ENCODE data around the gene BTBD9.

Gene BTBD9

GRCh38 chr6:38503960-38504682 is 135.6 kb downstream of the BTBD9 start:
- no peak overlapping the region for H3K4me2 ChIP-seq (ENCODE audit: low read length)

GRCh38 chr6:38503032-38503773 is 136.5 kb downstream of the BTBD9 start:
- no peaks in the 10 kb centered on the region for H3K4me1 ChIP-seq (ENCODE audit: control insufficient read depth, low read length)
- H3K27ac ChIP-seq (ENCODE audit: low read depth, low read length) = no peak overlapping the region
- no peaks in the 10 kb centered on the region for H3K79me2 ChIP-seq (ENCODE audit: control insufficient read depth, low read length)
- no peaks in the 10 kb centered on the region for H3F3A ChIP-seq (ENCODE audit: control insufficient read depth, insufficient read depth)
- no peak overlapping the region for H3K4me3 ChIP-seq (ENCODE audit: low read length)
- no peaks in the 10 kb centered on the region for H3K9me2 ChIP-seq (replicated peaks; ENCODE audit: control insufficient read depth, low read length)
- H4K20me1 ChIP-seq (ENCODE audit: control insufficient read depth, insufficient read depth, low read depth, low read length) = no peaks in the 10 kb centered on the region
- no peak overlapping the region for H3K4me2 ChIP-seq (ENCODE audit: low read length)
- no peaks in the 10 kb centered on the region for H3K9me3 ChIP-seq (ENCODE audit: control insufficient read depth, insufficient read depth, low read length)
- no peak for TF ChIP-seq EZH2phosphoT487 (IDR thresholded peaks at IDR 0.05; ENCODE audit: borderline replicate concordance, low read length)
- no peaks in the 10 kb centered on the region for H3K36me3 ChIP-seq (ENCODE audit: control insufficient read depth, low read length)
- peaks cover 7% of the 10 kb centered on the region for H3K27me3 ChIP-seq (ENCODE audit: control insufficient read depth, low read length)

More at GRCh38 chr6:38503960-38504682, 135.6 kb downstream of the BTBD9 start:
- Histone ChIP-seq H3F3A (ENCODE audit: control insufficient read depth, insufficient read depth) (no peaks in the 10 kb centered on the region), H3K9me3 (ENCODE audit: control insufficient read depth, insufficient read depth, low read length) (no peaks in the 10 kb centered on the region), H3K27ac (ENCODE audit: low read depth, low read length) (no peak overlapping the region), H3K79me2 (ENCODE audit: control insufficient read depth, low read length) (no peaks in the 10 kb centered on the region), H3K4me3 (ENCODE audit: low read length) (no peak overlapping the region), H3K9me2 (replicated peaks; ENCODE audit: control insufficient read depth, low read length) (no peaks in the 10 kb centered on the region), H4K20me1 (ENCODE audit: control insufficient read depth, insufficient read depth, low read depth, low read length) (no peaks in the 10 kb centered on the region), H3K36me3 (ENCODE audit: control insufficient read depth, low read length) (no peaks in the 10 kb centered on the region), H3K4me1 (ENCODE audit: control insufficient read depth, low read length) (no peaks in the 10 kb centered on the region), H3K27me3 (ENCODE audit: control insufficient read depth, low read length) (peaks cover 7% of the 10 kb centered on the region)
- TF ChIP-seq EZH2phosphoT487 (IDR thresholded peaks at IDR 0.05; ENCODE audit: borderline replicate concordance, low read length) (no peak), CTCF (IDR thresholded peaks at IDR 0.05; ENCODE audit: low read depth, low read length, poor library complexity, severe bottlenecking) (no peak)

DNA sequence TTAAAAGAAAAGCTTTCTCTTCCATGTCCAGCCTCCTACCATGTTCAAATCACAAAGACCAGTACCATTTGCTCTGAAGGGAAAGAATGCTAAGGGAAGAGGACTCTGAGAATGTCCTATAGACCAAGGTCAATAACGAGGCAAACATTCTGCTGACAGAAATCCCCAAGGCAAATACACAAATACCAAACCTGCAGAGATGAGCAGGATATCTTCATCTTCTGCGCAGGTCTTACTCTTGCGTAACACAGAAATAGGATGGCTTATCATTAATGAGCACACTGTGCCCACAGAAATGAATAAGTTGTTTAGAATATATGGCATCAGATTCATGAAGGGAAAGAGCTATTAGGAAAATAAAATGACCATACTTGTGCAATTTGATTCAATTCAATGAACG is 137.3 kb downstream of the BTBD9 start:
- Histone ChIP-seq H3F3A (ENCODE audit: control insufficient read depth, insufficient read depth) (no peaks in the 10 kb centered on the region), H3K4me1 (ENCODE audit: control insufficient read depth, low read length) (no peaks in the 10 kb centered on the region), H3K9me3 (ENCODE audit: control insufficient read depth, insufficient read depth, low read length) (no peaks in the 10 kb centered on the region), H3K79me2 (ENCODE audit: control insufficient read depth, low read length) (no peaks in the 10 kb centered on the region), H3K4me3 (ENCODE audit: low read length) (no peak overlapping the region), H3K36me3 (ENCODE audit: control insufficient read depth, low read length) (no peaks in the 10 kb centered on the region), H4K20me1 (ENCODE audit: control insufficient read depth, insufficient read depth, low read depth, low read length) (no peaks in the 10 kb centered on the region), H3K4me2 (ENCODE audit: low read length) (no peak overlapping the region), H3K27ac (ENCODE audit: low read depth, low read length) (no peak overlapping the region), H3K9me2 (replicated peaks; ENCODE audit: control insufficient read depth, low read length) (no peaks in the 10 kb centered on the region), H3K27me3 (ENCODE audit: control insufficient read depth, low read length) (peaks cover 7% of the 10 kb centered on the region)
- TF ChIP-seq CTCF (IDR thresholded peaks at IDR 0.05; ENCODE audit: low read depth, low read length, poor library complexity, severe bottlenecking) (no peak), EZH2phosphoT487 (IDR thresholded peaks at IDR 0.05; ENCODE audit: borderline replicate concordance, low read length) (no peak)

DNA sequence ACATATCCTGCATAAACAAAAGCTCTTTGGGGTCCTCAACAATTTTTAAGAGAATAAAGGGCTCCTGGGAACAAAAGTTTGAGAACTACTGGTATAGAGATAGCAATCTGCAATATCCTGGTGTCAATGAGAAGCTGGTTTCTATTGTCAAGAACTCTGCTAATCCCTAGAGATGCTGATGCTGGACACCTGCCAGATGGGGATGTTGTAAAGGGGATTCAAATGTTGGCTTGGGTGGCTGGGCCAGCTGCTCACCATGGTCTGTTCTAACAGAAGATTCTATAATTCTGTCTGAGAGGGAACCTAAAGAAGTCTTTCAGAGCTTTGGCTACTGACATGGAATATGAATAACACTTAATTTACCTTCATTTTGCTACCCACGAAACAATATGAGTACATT is 137.8 kb downstream of the BTBD9 start:
- Histone ChIP-seq H3K27ac (ENCODE audit: low read depth, low read length) (no peak overlapping the region), H3K4me1 (ENCODE audit: control insufficient read depth, low read length) (no peaks in the 10 kb centered on the region), H3K27me3 (ENCODE audit: control insufficient read depth, low read length) (peaks cover 7% of the 10 kb centered on the region), H3K4me2 (ENCODE audit: low read length) (no peak overlapping the region), H3F3A (ENCODE audit: control insufficient read depth, insufficient read depth) (no peaks in the 10 kb centered on the region), H3K36me3 (ENCODE audit: control insufficient read depth, low read length) (no peaks in the 10 kb centered on the region), H3K9me2 (replicated peaks; ENCODE audit: control insufficient read depth, low read length) (no peaks in the 10 kb centered on the region), H3K9me3 (ENCODE audit: control insufficient read depth, insufficient read depth, low read length) (no peaks in the 10 kb centered on the region), H3K4me3 (ENCODE audit: low read length) (no peak overlapping the region), H3K79me2 (ENCODE audit: control insufficient read depth, low read length) (no peaks in the 10 kb centered on the region), H4K20me1 (ENCODE audit: control insufficient read depth, insufficient read depth, low read depth, low read length) (no peaks in the 10 kb centered on the region)
- TF ChIP-seq CTCF (IDR thresholded peaks at IDR 0.05; ENCODE audit: low read depth, low read length, poor library complexity, severe bottlenecking) = no peak
- TF ChIP-seq EZH2phosphoT487 (IDR thresholded peaks at IDR 0.05; ENCODE audit: borderline replicate concordance, low read length) = no peak

Data from DOHH2 (cell line).